DND-41 (cell line): ENCODE measurements around the gene LRRC8D.

Experiments
- ATAC-seq: fragments of 200-7000 bp; cut with Tn5 transposase; 3 replicates; pipeline ENCODE4 v1.9.1; 2021; ENCODE audit warnings: low read depth; ENCODE audit not compliant: insufficient read depth
- DNase-seq: peaks from one replicate; pipeline ENCODE4 v3.0.0-alpha.2; 2020
- H2AFZ ChIP-seq: 2 replicates; pipeline ENCODE4 v1.6.0; 2012; ENCODE audit warnings: low read depth, low read length
- H3K27ac ChIP-seq: 2 replicates; pipeline ENCODE4 v1.5.1; 2012; ENCODE audit warnings: low read length, inconsistent platforms
- H3K27me3 ChIP-seq: fragments of 200-600 bp; sonication (generic); 2 replicates; pipeline ENCODE4 v1.6.0; 2012; ENCODE audit warnings: low read length, mild to moderate bottlenecking, inconsistent platforms; ENCODE audit not compliant: insufficient read depth, poor library complexity
- H3K36me3 ChIP-seq: 2 replicates; pipeline ENCODE4 v1.5.1; 2012; ENCODE audit warnings: low read length, inconsistent platforms; ENCODE audit not compliant: insufficient read depth
- H3K4me1 ChIP-seq: 2 replicates; pipeline ENCODE4 v1.5.1; 2012; ENCODE audit warnings: mild to moderate bottlenecking, low read length; ENCODE audit not compliant: insufficient read depth
- H3K4me2 ChIP-seq: 2 replicates; pipeline ENCODE4 v1.6.0; 2012; ENCODE audit warnings: mild to moderate bottlenecking, moderate library complexity, low read length, inconsistent platforms; ENCODE audit not compliant: insufficient read depth
- H3K4me3 ChIP-seq, 2 experiments: fragments of 200-600 bp in 1 of 2; shearing (Covaris generic) in 1 of 2; 2 replicates each; pipeline ENCODE4 v1.5.1; 2012 to 2016; ENCODE audit warnings: inconsistent platforms in 2 of 2, low read length in 2 of 2, mild to moderate bottlenecking in 2 of 2, low read depth in 1 of 2, moderate library complexity in 1 of 2
- H3K79me2 ChIP-seq: 2 replicates; pipeline ENCODE4 v1.6.0; 2012; ENCODE audit warnings: low read length, inconsistent platforms; ENCODE audit not compliant: insufficient read depth
- H3K9ac ChIP-seq: 2 replicates; pipeline ENCODE4 v1.6.0; 2012; ENCODE audit warnings: low read depth, mild to moderate bottlenecking, inconsistent platforms, low read length, moderate library complexity
- H3K9me3 ChIP-seq: 2 replicates; pipeline ENCODE4 v1.5.1; 2012; ENCODE audit warnings: low read length, moderate library complexity, mild to moderate bottlenecking, inconsistent platforms; ENCODE audit not compliant: insufficient read depth, severe bottlenecking
- H4K20me1 ChIP-seq: 2 replicates; pipeline ENCODE4 v1.6.0; 2012; ENCODE audit warnings: low read length; ENCODE audit not compliant: insufficient read depth
- EZH2 ChIP-seq: IDR thresholded peaks from 3 replicates; pipeline ENCODE4 v1.6.1; 2012; ENCODE audit warnings: borderline replicate concordance, low read depth, mild to moderate bottlenecking, moderate library complexity, low read length, inconsistent platforms; ENCODE audit not compliant: severe bottlenecking
- TF ChIP-seq, protein P1 (sequence below): IDR thresholded peaks from 2 replicates; pipeline ENCODE4 v1.5.1; 2012; ENCODE audit warnings: borderline replicate concordance, low read length, moderate library complexity, mild to moderate bottlenecking; ENCODE audit not compliant: poor library complexity, severe bottlenecking; ENCODE audit errors: extremely low read depth

Gene LRRC8D

DNA sequence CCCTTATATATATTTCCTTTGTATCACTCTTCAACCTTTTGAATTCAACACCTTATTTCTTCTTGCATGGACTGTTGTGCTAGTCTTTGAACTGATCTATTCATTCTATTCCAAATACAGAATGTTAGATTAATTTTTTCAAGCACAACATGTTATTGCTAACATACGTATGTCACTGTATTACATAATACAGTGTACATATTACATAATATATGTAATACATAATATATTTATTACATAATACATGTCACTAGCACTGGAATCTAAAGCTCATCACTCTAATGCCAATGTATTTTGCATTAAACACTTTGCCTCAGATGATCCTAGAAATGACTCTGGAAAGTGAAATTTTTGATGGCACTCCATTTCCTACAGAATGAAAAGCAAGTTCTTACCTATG lies 59.8 kb downstream of the LRRC8D start:
- DNase-seq (no peak), ATAC-seq (no peak)
- TF ChIP-seq, protein P1, sequence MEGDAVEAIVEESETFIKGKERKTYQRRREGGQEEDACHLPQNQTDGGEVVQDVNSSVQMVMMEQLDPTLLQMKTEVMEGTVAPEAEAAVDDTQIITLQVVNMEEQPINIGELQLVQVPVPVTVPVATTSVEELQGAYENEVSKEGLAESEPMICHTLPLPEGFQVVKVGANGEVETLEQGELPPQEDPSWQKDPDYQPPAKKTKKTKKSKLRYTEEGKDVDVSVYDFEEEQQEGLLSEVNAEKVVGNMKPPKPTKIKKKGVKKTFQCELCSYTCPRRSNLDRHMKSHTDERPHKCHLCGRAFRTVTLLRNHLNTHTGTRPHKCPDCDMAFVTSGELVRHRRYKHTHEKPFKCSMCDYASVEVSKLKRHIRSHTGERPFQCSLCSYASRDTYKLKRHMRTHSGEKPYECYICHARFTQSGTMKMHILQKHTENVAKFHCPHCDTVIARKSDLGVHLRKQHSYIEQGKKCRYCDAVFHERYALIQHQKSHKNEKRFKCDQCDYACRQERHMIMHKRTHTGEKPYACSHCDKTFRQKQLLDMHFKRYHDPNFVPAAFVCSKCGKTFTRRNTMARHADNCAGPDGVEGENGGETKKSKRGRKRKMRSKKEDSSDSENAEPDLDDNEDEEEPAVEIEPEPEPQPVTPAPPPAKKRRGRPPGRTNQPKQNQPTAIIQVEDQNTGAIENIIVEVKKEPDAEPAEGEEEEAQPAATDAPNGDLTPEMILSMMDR = no peak
- TF ChIP-seq EZH2 = no peak
- H3K4me1 ChIP-seq = no peaks in the 10 kb centered on the region
- H3K4me2 ChIP-seq = no peak overlapping the region
- H3K27ac ChIP-seq = no peak overlapping the region
- no peak overlapping the region for H3K9ac ChIP-seq
- peaks cover 20% of the 10 kb centered on the region; the same call in 1 of the 2 replicates for H3K36me3 ChIP-seq
- H3K9me3 ChIP-seq = no peaks in the 10 kb centered on the region
- no peaks in the 10 kb centered on the region for H3K27me3 ChIP-seq
- no peak overlapping the region for H2AFZ ChIP-seq
- H3K4me3 ChIP-seq = no peak overlapping the region
- peaks cover 52% of the 10 kb centered on the region for H3K79me2 ChIP-seq
- peaks cover 2% of the 10 kb centered on the region; the same call in 1 of the 2 replicates for H4K20me1 ChIP-seq

DNA sequence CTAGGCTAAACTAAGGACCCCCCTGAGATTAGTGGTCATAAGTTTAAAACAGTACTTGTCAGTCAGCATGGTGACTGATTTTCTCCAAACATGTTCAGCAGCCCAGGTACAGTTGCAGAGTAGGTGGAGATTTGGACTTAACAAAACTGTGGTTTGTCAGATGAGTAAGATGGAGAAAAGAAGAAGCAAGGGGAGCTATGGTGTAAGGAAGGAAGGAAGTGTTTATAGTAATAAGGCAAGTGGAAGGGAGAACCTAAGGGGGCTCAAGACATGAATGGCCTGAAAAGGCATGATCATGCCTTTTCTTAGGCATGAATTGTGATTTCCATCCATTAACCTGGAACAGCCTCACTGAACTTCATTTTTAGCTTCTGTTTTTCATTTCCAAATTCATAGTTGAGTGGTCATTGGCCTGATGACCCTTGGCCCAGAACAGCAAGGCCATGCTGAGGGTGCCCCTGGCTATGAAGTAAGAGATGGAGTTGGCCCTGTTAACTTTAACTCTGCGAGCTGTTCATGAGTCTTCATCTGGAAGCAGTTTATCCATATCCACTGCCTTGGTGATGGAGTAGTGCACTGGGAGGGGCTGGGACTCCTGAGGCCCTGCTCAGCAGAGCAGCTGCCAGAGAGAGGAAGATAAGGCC lies 60.7 kb downstream of the LRRC8D start:
- H3K9ac ChIP-seq = no peak overlapping the region
- TF ChIP-seq, protein P1 = no peak
- no peak for TF ChIP-seq EZH2
- H3K4me3 ChIP-seq = no peak overlapping the region
- no peak overlapping the region for H3K27ac ChIP-seq
- H3K27me3 ChIP-seq = no peaks in the 10 kb centered on the region
- no peaks in the 10 kb centered on the region for H3K4me1 ChIP-seq
- no peak overlapping the region for H2AFZ ChIP-seq
- peaks cover 13% of the 10 kb centered on the region; the same call in 1 of the 2 replicates for H3K36me3 ChIP-seq
- no peak overlapping the region for H3K4me2 ChIP-seq
- peaks cover 2% of the 10 kb centered on the region; the same call in 1 of the 2 replicates for H4K20me1 ChIP-seq
- peaks cover 49% of the 10 kb centered on the region for H3K79me2 ChIP-seq
- DNase-seq (no peak), ATAC-seq (no peak)
- no peaks in the 10 kb centered on the region for H3K9me3 ChIP-seq

DNA sequence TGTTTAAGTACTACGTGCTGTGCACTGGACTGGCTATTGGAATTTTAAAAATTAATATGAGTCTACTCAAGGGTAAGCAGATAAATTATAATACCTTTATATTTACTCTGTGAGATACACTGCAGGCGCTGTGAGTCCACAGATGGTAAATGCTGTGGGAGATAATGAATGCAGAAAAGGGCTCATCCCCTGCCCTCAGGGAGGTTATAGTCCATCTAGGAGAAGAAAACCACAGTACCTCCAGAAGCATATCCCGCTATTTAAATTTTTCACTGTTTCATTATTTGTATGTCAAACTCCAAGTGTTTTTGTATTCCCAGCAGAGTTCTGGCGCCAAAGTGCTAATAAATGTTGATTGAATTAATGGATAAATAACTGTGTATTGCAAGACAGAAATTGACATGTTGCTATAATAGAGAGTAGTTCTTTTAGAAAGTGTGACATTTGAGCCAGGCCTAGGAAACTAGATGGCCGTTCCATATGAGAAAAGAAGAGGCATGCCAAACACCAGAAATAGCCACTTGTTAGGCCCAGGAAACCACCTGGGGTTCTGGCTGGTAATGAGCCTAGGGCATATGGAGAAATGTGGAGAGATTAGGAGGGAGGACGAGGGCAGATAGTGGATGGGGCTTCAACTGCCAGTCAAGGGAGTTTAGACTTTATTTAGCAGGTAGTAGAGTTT lies 61.7 kb downstream of the LRRC8D start:
- peaks cover 2% of the 10 kb centered on the region; the same call in 1 of the 2 replicates for H4K20me1 ChIP-seq
- no peak overlapping the region for H3K9ac ChIP-seq
- H3K4me3 ChIP-seq = no peak overlapping the region
- no peak for ATAC-seq
- no peak overlapping the region for H3K4me2 ChIP-seq
- DNase-seq = no peak
- H3K4me1 ChIP-seq = no peaks in the 10 kb centered on the region
- H3K27ac ChIP-seq = no peak overlapping the region
- H3K36me3 ChIP-seq = peaks cover 9% of the 10 kb centered on the region; the same call in 1 of the 2 replicates
- H3K79me2 ChIP-seq = peaks cover 46% of the 10 kb centered on the region
- TF ChIP-seq EZH2 = no peak
- TF ChIP-seq, protein P1 = no peak
- H3K27me3 ChIP-seq = no peaks in the 10 kb centered on the region
- H2AFZ ChIP-seq = no peak overlapping the region
- no peaks in the 10 kb centered on the region for H3K9me3 ChIP-seq
